Nucleus accumbens (tissue), 56 donors: ENCODE measurements around the gene TIPRL.
"Not testable (repeated sequence)": the region's sequence is repeated elsewhere in the genome, so short reads cannot be mapped to it uniquely, and the experiment has no call there.

ENCODE experiments used
- DNase-seq, 56 donors: peaks; one replicate each; lab custom pipeline; 2025; lab: John Stamatoyannopoulos, UW

The TIPRL gene

DNA sequence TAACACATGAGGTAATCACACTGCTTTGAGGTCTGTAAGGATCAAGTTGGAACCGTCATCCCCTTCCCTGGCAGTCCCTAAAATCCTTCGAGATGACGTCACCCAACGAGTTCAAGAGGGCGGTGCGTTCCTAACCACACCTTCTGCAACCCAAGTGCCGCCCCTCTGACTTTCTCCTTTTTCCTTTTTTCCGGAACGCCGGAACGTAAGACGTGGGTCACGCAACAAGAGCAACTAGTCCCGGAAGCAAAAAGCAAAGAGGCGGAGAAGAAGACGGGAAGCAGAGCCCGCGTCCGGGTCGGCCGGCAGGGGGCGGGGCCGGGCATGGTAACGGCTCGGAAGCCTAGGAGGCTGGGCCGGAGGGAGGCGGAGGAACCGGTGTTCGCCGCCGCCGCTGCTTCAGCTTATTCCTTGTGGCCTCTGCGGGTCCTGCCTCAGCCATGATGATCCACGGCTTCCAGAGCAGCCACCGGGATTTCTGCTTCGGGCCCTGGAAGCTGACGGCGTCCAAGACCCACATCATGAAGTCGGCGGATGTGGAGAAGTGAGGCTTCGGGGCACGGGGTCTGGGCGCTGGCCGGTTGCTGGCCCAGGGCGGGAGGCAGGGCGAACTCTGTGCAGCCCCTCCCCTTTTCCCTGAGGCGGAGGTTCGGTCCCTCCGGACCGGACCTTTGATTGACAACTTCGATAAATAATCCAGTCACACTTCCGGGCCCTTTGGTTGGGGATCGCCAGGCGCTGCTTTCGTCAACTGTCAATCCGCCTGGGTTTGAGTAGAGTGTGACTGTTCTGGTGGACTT, at the start of gene TIPRL:
Gene TIPRL (plus strand): TSS at position 325 of the 800 bp plus-strand sequence. CDS start 116 bp downstream, at position 441.
- DNase-seq: peak; percentile 65 to 98 (median 91)

- no peak for DNase-seq
Measured at GRCh38 chr1:168129933-168130332, 48.8 kb upstream of the TIPRL start.

- DNase-seq: no peak
Measured at GRCh38 chr1:168134132-168134531, 44.6 kb upstream of the TIPRL start.

- no peak for DNase-seq
Measured at GRCh38 chr1:168134642-168135041, 44.1 kb upstream of the TIPRL start.

DNA sequence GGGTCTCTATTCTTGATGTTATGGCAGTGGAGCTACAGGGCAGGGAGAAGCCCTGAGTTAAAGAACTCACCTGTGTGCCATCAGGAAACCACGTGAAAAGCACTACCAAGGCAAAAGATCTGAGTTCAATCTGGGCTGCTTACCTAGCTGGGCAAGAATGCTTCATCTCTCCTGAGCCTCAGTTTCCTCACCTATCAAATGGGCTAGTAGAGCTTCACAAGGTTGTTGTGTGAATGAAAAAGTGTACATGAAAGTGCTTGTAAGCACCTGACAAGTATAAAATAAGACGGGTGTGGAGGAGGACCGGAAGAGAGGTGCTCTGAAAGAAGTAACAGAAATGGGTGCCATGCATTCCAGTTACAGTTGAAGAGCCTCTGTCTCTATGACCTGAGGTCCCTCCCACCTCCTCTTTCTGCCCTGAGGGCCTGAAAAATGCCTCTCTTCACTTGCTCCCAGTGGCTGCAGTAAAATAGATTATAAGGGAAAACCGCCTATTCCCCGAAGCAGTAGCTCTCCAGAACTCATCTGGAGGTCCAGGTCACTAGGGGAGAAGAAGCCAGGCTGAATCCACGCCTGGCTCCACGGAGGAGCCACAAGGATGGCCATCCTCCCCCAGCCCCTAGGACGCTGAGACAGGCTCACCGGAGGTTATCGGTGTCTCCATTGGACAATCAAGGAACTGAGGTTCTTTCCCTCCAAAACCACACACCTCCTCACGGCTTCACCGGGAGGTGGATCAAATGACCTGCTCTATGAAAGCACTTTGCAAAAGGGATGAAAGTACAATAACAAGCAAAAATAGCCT, 43.4 kb upstream of the TIPRL start:
- DNase-seq: no peak

DNA sequence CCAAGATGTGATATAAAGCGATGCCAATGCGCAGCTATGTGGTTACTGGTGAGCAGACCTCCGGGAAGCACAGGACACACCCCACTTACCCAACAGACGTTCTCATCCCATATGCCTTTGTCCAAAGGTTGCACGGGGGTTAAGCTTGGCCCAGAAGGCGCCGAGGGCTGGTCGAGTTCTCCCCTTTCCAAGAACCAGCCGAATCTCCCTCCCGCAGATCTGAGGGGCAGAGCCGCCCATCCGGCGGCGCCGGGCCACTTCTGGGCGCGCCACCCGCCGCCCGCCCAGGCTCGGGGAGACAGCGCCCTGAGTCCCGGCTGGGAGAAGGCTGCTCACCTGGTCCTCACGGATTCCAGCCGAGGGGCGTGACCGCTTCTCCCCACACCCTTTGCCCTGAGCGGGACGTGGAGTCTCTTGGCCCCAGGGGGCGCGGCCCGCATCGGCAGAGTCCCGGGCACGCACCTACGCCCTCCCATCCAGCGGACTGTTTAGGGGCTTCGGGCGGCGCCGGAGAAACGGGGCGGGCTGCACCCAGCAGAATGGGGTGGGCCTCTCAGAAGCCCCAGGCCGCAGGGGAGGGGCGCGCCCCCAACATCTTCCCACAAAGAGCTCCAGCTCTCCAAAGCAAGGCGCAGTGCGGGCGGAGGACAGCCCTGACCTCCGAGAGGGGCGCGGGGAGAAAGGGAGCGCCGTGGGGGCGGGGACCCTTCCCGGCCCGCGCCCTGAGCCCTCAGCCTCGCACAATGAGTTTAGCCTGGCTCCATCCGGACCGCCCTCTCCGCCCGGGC, 42.6 kb upstream of the TIPRL start:
- DNase-seq: peak in 3 of 56 donors; percentile 2 to 13 (median 8)

GRCh38 chr1:168136709-168137514, 41.9 kb upstream of the TIPRL start, which contains the start of gene GPR161:
Gene GPR161, minus strand, starts transcription at chr1:168136930. Its CDS starts 32,080 bp downstream, at chr1:168104850.
- DNase-seq: peak in 19 of 56 donors; percentile 7 to 46 (median 23)

DNA sequence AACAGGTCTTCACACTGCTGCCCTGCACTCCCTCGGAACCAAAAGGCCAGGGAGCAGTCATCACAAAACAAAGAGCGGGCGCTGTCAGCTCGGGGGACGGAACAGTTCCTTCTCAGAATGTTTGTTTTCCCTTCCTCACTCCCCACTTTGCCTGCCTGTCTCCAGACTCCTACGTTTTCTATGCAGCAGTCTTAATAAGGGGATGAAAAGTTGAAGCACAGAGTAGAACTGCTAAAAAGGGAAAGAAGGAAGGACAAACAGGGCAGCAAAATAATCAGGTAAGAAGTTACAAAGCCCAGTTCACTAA, 41.3 kb upstream of the TIPRL start:
- DNase-seq: peak in 2 of 56 donors; percentile 25 to 26

- DNase-seq: no peak
Measured at GRCh38 chr1:168138134-168138533, 40.6 kb upstream of the TIPRL start.

DNA sequence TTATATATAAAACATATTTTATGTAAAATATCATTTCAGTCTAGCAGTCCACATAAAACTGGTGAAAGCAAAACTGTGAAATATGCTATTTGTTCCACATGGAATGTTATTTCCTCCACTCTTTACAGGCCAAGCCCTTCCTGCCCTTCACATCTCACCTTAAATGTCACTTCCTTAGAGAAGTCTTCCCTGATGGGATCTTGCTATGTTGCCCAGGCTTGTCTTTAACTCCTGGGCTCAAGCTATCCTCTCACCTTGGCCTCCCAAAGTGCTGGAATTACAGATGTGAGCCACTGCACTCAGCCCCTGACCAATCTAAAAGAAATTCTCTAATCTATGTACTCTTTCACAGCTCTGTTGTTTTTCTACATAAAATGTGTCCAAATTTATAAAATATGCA, 39.7 kb upstream of the TIPRL start:
- no peak for DNase-seq

GRCh38 chr1:168141871-168142385, 36.8 kb upstream of the TIPRL start:
- no peak for DNase-seq

DNA sequence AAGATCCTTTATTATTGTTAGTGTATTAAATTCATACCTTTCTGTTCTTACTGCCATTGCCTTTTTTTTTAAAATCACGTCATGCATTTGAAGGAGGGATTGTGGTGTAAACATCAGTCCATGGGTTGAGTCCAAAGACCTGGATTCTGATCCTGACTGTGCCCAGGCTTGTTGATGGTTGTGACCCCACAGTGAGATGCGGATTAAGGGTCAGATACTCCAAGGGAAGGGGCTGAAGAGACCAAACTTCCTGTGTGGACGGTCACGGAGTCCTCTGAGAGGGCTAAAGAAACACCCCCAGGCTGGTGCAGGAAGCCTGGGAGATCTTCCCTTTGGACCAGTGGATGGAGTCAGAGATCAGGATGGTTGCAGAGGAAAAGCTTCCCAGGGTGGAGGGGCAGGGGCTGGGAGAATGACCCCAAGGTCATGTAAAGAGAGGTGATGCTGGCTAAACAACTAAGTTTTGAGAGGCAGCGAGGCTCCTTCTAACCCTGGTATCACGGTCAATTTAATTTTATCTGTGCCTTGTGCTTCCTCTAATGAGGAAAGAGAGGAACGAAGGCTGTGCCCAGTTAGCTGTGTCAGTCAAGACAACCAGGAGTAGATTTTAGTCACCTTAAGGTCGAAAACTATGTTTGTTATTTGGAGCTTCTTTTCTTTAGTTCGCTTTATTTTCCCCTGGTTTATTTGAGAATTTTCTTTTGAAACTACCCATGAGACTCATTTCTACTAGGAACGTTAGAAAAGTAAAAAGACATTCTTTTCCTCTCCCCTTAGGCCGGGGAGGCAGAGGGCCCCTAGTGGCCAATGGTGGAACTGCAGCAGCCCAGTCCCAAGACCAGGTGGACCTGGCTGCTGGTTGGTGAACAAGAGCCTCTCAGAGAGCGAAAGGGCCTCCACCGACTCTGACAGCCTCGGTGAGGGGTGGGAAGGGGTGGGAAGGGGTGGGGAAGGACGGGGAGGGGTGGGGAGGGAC, 33.3 kb upstream of the TIPRL start:
- DNase-seq: peak in 44 of 56 donors; percentile 3 to 82 (median 41)

DNA sequence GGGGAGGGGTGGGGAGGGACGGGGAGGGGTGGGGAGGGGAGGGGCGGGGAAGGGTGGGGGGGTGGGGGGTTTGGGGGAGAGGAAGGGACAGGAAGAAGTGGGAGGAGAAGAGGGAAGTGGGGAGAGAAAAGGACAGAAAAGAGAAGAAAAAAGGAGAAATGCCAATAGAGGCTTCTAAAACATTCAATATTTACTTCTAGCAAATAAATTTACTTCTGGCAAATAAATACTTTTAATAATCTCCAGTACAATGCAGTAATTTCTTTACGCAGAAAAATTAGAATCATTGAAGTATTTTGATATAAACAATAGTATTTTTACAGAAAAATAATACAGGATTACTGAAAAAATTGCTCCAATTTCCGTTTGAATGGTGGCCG, 32.6 kb upstream of the TIPRL start:
- no peak for DNase-seq

DNA sequence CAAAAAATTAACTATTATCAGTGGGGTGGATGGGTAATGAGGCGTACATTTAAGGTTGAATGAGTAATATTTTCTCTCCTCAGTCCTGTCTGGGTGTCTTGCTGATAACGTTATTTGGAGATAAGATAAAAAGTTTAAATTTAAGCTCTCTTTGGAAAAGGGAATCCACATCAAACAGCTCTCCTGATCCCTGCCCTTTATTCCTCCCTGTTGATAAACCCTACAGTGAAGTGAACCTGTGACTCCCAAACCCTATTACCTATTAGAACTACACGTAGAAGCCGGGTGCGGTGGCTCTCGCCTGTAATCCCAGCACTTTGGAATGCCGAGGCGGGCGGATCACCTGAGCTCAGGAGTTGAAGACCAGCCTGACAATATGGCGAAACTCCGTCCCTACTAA, 32.1 kb upstream of the TIPRL start:
- DNase-seq: no peak

- DNase-seq: no peak
Measured at GRCh38 chr1:168148916-168149315, 29.8 kb upstream of the TIPRL start.

- no peak for DNase-seq
Measured at GRCh38 chr1:168150283-168150682, 28.5 kb upstream of the TIPRL start.

DNA sequence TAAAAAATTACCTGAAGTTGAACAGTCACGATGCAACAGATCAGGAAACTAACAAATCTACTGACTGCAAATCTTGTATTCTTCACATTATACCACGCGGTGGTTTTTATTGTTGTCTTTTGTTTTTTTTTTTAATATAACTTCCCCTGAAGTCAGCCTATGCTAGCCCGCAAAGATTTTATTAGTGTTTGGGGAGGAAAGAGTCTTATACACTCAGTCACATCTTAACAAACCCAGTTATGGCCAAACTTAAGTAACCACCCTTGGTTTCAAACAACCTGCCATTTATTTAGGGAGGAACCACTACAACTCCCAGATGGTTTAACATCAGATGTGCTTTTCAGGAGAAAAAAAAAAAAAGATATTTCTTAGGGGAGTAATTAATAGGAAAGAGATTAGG, 26.8 kb upstream of the TIPRL start:
- no peak for DNase-seq

DNA sequence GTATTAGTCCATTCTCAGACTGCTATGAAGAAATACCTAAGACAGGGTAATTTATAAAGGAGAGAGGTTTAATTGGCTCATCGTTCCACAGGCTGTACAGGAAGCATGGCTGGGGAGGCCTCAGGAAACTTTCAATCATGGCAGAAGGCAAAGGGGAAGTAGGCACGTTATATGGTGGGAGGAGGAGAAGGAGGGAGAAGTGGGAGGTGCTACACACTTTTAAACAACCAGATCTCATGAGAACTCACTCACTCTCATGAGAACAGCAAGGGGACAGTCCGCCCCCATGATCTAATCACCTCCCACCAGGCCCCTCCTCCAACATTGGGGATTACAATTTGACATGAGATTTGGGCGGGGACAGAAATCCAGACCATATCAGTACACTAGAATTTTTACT, 24.1 kb upstream of the TIPRL start:
- not testable (repeated sequence) for DNase-seq

DNA sequence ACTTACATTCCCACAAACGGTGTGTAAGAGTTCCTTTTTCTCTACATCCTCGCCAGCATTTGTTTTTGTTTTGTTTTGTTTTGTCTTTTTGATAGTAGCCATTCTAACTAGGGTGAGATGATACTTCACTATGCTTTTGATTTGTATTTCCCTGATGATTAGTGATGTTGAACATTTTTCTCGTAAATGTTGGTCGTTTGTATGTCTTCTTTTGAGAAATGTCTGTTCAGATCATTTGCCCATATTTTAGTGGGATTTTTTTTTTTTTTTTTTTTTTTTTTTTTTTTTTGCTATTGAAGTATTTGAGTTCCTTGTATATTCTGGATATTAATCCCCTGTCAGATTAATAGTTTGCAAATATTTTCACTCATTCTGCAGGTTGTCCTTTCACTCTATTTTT, 22.9 kb upstream of the TIPRL start:
- no peak for DNase-seq
